ENCODE results near the gene KIAA1191.
"Not testable (repeated sequence)": the region's sequence is repeated elsewhere in the genome, so short reads cannot be mapped to it uniquely, and the experiment has no call there.

KIAA1191 gene

GRCh38 chr5:176334031-176334770 is 27.4 kb downstream of the KIAA1191 start:
- Histone ChIP-seq H3K27me3 (ENCODE audit: control insufficient read depth in 1 of 2, insufficient read depth in 2 of 2, low read length in 2 of 2) (no peaks in the 10 kb centered on the region), H3K36me3 (ENCODE audit: insufficient read depth, low read length) (peaks cover 25% of the 10 kb centered on the region), H3K9ac (ENCODE audit: low read length) (no peak overlapping the region), H3K4me3 (ENCODE audit: low read depth in 1 of 2, low read length in 2 of 2) (no peak overlapping the region), H3K27ac (ENCODE audit: low read depth, low read length) (no peak overlapping the region), H3K9me3 (ENCODE audit: low read length) (no peaks in the 10 kb centered on the region), H3K4me1 (ENCODE audit: insufficient read depth, low read length) (no peaks in the 10 kb centered on the region)

DNA sequence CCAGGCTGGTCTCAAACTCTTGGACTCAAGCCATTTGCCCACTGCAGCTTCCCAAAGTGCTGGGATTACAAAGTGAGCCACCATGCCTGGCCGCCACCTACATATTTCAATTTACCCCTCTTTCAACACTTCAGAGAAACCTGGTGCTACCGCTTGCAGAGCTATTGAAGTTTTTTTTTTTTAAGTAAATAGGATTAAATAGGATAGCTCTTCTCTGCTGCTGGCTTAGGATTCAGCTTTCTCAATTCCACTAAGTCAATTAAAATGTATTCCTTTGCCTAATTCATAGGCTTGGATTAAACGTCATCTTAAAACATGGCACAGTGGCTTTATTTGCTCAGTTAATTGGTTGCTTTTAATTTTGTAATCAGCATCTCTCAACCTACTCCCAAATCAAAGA is 41.0 kb downstream of the KIAA1191 start:
- Histone ChIP-seq H3K27me3 (ENCODE audit: control insufficient read depth in 1 of 2, insufficient read depth in 2 of 2, low read length in 2 of 2) (no peaks in the 10 kb centered on the region), H3K4me1 (ENCODE audit: insufficient read depth, low read length) (no peaks in the 10 kb centered on the region), H3K36me3 (ENCODE audit: insufficient read depth, low read length) (peaks cover 9% of the 10 kb centered on the region), H3K9ac (ENCODE audit: low read length) (no peak overlapping the region), H3K4me3 (ENCODE audit: low read depth in 1 of 2, low read length in 2 of 2) (no peak overlapping the region), H3K27ac (ENCODE audit: low read depth, low read length) (no peak overlapping the region), H3K9me3 (ENCODE audit: low read length) (no peaks in the 10 kb centered on the region)

- Histone ChIP-seq H3K9ac (ENCODE audit: low read length) (no peak overlapping the region), H3K36me3 (ENCODE audit: insufficient read depth, low read length) (peaks cover 9% of the 10 kb centered on the region), H3K27ac (ENCODE audit: low read depth, low read length) (no peak overlapping the region), H3K4me1 (ENCODE audit: insufficient read depth, low read length) (no peaks in the 10 kb centered on the region), H3K9me3 (ENCODE audit: low read length) (no peaks in the 10 kb centered on the region), H3K4me3 (ENCODE audit: low read depth in 1 of 2, low read length in 2 of 2) (no peak overlapping the region), H3K27me3 (ENCODE audit: control insufficient read depth in 1 of 2, insufficient read depth in 2 of 2, low read length in 2 of 2) (no peaks in the 10 kb centered on the region)
These were observed 41.6 kb downstream of the KIAA1191 start for GRCh38 chr5:176319827-176320554.

- no peaks in the 10 kb centered on the region for H3K4me1 ChIP-seq (ENCODE audit: insufficient read depth, low read length)
- peaks cover 11% of the 10 kb centered on the region for H3K36me3 ChIP-seq (ENCODE audit: insufficient read depth, low read length)
- no peaks in the 10 kb centered on the region for H3K27me3 ChIP-seq (ENCODE audit: control insufficient read depth in 1 of 2, insufficient read depth in 2 of 2, low read length in 2 of 2)
- no peak overlapping the region for H3K9ac ChIP-seq (ENCODE audit: low read length)
- H3K27ac ChIP-seq (ENCODE audit: low read depth, low read length), result no peak overlapping the region
- H3K9me3 ChIP-seq (ENCODE audit: low read length), result no peaks in the 10 kb centered on the region
- H3K4me3 ChIP-seq (ENCODE audit: low read depth in 1 of 2, low read length in 2 of 2), result no peak overlapping the region
These were observed 43.8 kb downstream of the KIAA1191 start for GRCh38 chr5:176317534-176318374.

- H3K9ac ChIP-seq (ENCODE audit: low read length); H3K4me3 ChIP-seq (ENCODE audit: low read depth in 1 of 2, low read length in 2 of 2); H3K9me3 ChIP-seq (ENCODE audit: low read length); H3K27ac ChIP-seq (ENCODE audit: low read depth, low read length); H3K27me3 ChIP-seq (ENCODE audit: control insufficient read depth in 1 of 2, insufficient read depth in 2 of 2, low read length in 2 of 2); H3K36me3 ChIP-seq (ENCODE audit: insufficient read depth, low read length); H3K4me1 ChIP-seq (ENCODE audit: insufficient read depth, low read length): not testable (repeated sequence)
These were observed 56.2 kb downstream of the KIAA1191 start for GRCh38 chr5:176305356-176305755.

Measured in muscle layer of colon (tissue), 2 donors.